Measurements from ENCODE around the gene URAD.

The URAD gene

GRCh38 chr13:28027607-28028364 lies 39.3 kb upstream of the URAD start:
- TF ChIP-seq CTCF (IDR thresholded peaks at IDR 0.05; ENCODE audit: low read depth, low read length): no peak
- H3K4me3 ChIP-seq (ENCODE audit: low read depth, low read length): no peak overlapping the region

- no peak overlapping the region for H3K4me3 ChIP-seq (ENCODE audit: low read depth, low read length)
- TF ChIP-seq CTCF (IDR thresholded peaks at IDR 0.05; ENCODE audit: low read depth, low read length): no peak
Measured at GRCh38 chr13:28027071-28027470, 38.6 kb upstream of the URAD start.

GRCh38 chr13:28026508-28026907 lies 38.0 kb upstream of the URAD start:
- no peak for TF ChIP-seq CTCF (IDR thresholded peaks at IDR 0.05; ENCODE audit: low read depth, low read length)
- no peak overlapping the region for H3K4me3 ChIP-seq (ENCODE audit: low read depth, low read length)

- TF ChIP-seq CTCF (IDR thresholded peaks at IDR 0.05; ENCODE audit: low read depth, low read length): no peak
- no peak overlapping the region for H3K4me3 ChIP-seq (ENCODE audit: low read depth, low read length)
Measured at GRCh38 chr13:28022848-28023518, 34.5 kb upstream of the URAD start.

- H3K4me3 ChIP-seq (ENCODE audit: low read depth, low read length): no peak overlapping the region
- TF ChIP-seq CTCF (IDR thresholded peaks at IDR 0.05; ENCODE audit: low read depth, low read length): no peak
Measured at GRCh38 chr13:28014301-28014700, 25.8 kb upstream of the URAD start.

- no peak for TF ChIP-seq CTCF (IDR thresholded peaks at IDR 0.05; ENCODE audit: low read depth, low read length)
- H3K4me3 ChIP-seq (ENCODE audit: low read depth, low read length): no peak overlapping the region
Measured at GRCh38 chr13:28013482-28013881, 25.0 kb upstream of the URAD start.

- TF ChIP-seq CTCF (IDR thresholded peaks at IDR 0.05; ENCODE audit: low read depth, low read length): no peak
- no peak overlapping the region for H3K4me3 ChIP-seq (ENCODE audit: low read depth, low read length)
Measured at GRCh38 chr13:28012896-28013295, 24.4 kb upstream of the URAD start.

Data from WI38 (cell line).